H9 (cell line): ENCODE data around the gene ERICH2. TPM values are rescaled to one million over a fixed set of nuclear protein-coding genes. Genes with fewer than 3 reads are reported as not detected.
A peak's percentile ranks its signal among the peaks of the same experiment; 100 is the strongest.

Experiments used
- DNase-seq: peaks from one replicate; pipeline ENCODE4 v3.0.0-alpha.2; 2017
- H2AFZ ChIP-seq: one replicate; pipeline ENCODE4 v1.6.1; 2013; ENCODE audit warnings: mild to moderate bottlenecking, low read length, control low read depth, moderate library complexity
- H2AK5ac ChIP-seq: 2 replicates; pipeline ENCODE4 v1.6.1; 2013; ENCODE audit warnings: low read length, control low read depth, mixed read lengths; ENCODE audit not compliant: insufficient read length
- H2BK120ac ChIP-seq: one replicate; pipeline ENCODE4 v1.6.1; 2013; ENCODE audit warnings: low read depth, mild to moderate bottlenecking, low read length, control low read depth, inconsistent platforms; ENCODE audit not compliant: poor library complexity, severe bottlenecking
- H2BK12ac ChIP-seq: 2 replicates; pipeline ENCODE4 v1.6.1; 2013; ENCODE audit warnings: low read length, control low read depth, mixed read lengths, low read depth; ENCODE audit not compliant: insufficient read length
- H2BK15ac ChIP-seq: 2 replicates; pipeline ENCODE4 v1.6.1; 2013; ENCODE audit warnings: low read depth, low read length, control low read depth
- H2BK20ac ChIP-seq: one replicate; pipeline ENCODE4 v1.6.1; 2013; ENCODE audit warnings: low read depth, mild to moderate bottlenecking, low read length, control low read depth, inconsistent platforms; ENCODE audit not compliant: poor library complexity, severe bottlenecking
- H2BK5ac ChIP-seq: 2 replicates; pipeline ENCODE4 v1.6.1; 2013; ENCODE audit warnings: low read length, control low read depth, mixed read lengths; ENCODE audit not compliant: insufficient read length
- H3K14ac ChIP-seq: 2 replicates; pipeline ENCODE4 v1.6.1; 2013; ENCODE audit warnings: low read length, control low read depth; ENCODE audit not compliant: insufficient read depth
- H3K18ac ChIP-seq: 2 replicates; pipeline ENCODE4 v1.6.1; 2013; ENCODE audit warnings: low read depth, mild to moderate bottlenecking, mixed read lengths, low read length, control low read depth; ENCODE audit not compliant: insufficient read length
- H3K23ac ChIP-seq: 2 replicates; pipeline ENCODE4 v1.6.1; 2013; ENCODE audit warnings: low read length, control low read depth, mixed read lengths, low read depth; ENCODE audit not compliant: insufficient read length
- H3K23me2 ChIP-seq: 2 replicates; pipeline ENCODE4 v1.6.1; 2013; ENCODE audit warnings: low read depth, mild to moderate bottlenecking, mixed read lengths, low read length, control low read depth; ENCODE audit not compliant: insufficient read length, poor library complexity, severe bottlenecking
- H3K27ac ChIP-seq: 2 replicates; pipeline ENCODE4 v1.5.1; 2013; ENCODE audit warnings: low read length, control low read depth, mixed read lengths, low read depth; ENCODE audit not compliant: insufficient read length
- H3K27me3 ChIP-seq: 2 replicates; pipeline ENCODE4 v1.6.1; 2013; ENCODE audit warnings: low read length, control low read depth, inconsistent platforms; ENCODE audit not compliant: insufficient read depth
- H3K4ac ChIP-seq: 2 replicates; pipeline ENCODE4 v1.6.1; 2013; ENCODE audit warnings: low read depth, mild to moderate bottlenecking, control low read depth, inconsistent platforms, low read length, moderate library complexity
- H3K4me1 ChIP-seq: 2 replicates; pipeline ENCODE4 v1.6.1; 2013; ENCODE audit warnings: low read length, control low read depth, inconsistent platforms; ENCODE audit not compliant: insufficient read depth
- H3K4me2 ChIP-seq: 2 replicates; pipeline ENCODE4 v1.6.1; 2013; ENCODE audit warnings: low read length, control low read depth, mixed read lengths; ENCODE audit not compliant: insufficient read length, insufficient read depth
- H3K56ac ChIP-seq: 2 replicates; pipeline ENCODE4 v1.6.1; 2013; ENCODE audit warnings: low read depth, mild to moderate bottlenecking, mixed read lengths, low read length, control low read depth; ENCODE audit not compliant: insufficient read length
- H3K79me1 ChIP-seq: 2 replicates; pipeline ENCODE4 v1.6.1; 2013; ENCODE audit warnings: low read depth, mild to moderate bottlenecking, moderate library complexity, low read length, control low read depth, inconsistent platforms; ENCODE audit not compliant: insufficient read depth, poor library complexity, severe bottlenecking
- H3K79me2 ChIP-seq: 2 replicates; pipeline ENCODE4 v1.6.1; 2013; ENCODE audit warnings: low read length, control low read depth, inconsistent platforms; ENCODE audit not compliant: insufficient read depth
- H3K9ac ChIP-seq: 2 replicates; pipeline ENCODE4 v1.6.1; 2013; ENCODE audit warnings: low read length, control low read depth, mixed read lengths; ENCODE audit not compliant: insufficient read length; ENCODE audit errors: extremely low read depth
- H3K9me3 ChIP-seq: one replicate; pipeline ENCODE4 v1.6.1; 2013; ENCODE audit warnings: low read depth, low read length, inconsistent platforms; ENCODE audit not compliant: control insufficient read depth
- H3T11ph ChIP-seq: one replicate; pipeline ENCODE4 v1.6.1; 2013; ENCODE audit warnings: mild to moderate bottlenecking, low read length, control low read depth, inconsistent platforms
- H4K20me1 ChIP-seq: one replicate; pipeline ENCODE4 v1.6.1; 2013; ENCODE audit not compliant: control insufficient read depth, insufficient read length, insufficient read depth
- H4K5ac ChIP-seq: 2 replicates; pipeline ENCODE4 v1.6.1; 2013; ENCODE audit warnings: low read depth, mild to moderate bottlenecking, mixed read lengths, low read length, control low read depth; ENCODE audit not compliant: insufficient read length
- H4K8ac ChIP-seq: replicated peaks from 2 replicates; pipeline ENCODE4 v1.6.1; 2013; ENCODE audit warnings: low read length, control low read depth, mixed read lengths, low read depth; ENCODE audit not compliant: insufficient read length
- H4K91ac ChIP-seq: 2 replicates; pipeline ENCODE4 v1.6.1; 2013; ENCODE audit warnings: low read depth, mild to moderate bottlenecking, moderate library complexity, mixed read lengths, low read length, control low read depth; ENCODE audit not compliant: insufficient read length
- H3K27ac Mint-ChIP-seq, 3 experiments: 2 replicates in 2 of 3; 3 replicates in 1 of 3; pipeline ENCODE4 v1.8.0; 2020 to 2021; ENCODE audit warnings: mixed read lengths in 3 of 3, mild to moderate bottlenecking in 1 of 3, moderate library complexity in 1 of 3
- H3K27me3 Mint-ChIP-seq: 2 replicates; pipeline ENCODE4 v1.8.0; 2021; ENCODE audit warnings: low read depth, mild to moderate bottlenecking, moderate library complexity, mixed read lengths
- H3K36me3 Mint-ChIP-seq, 3 experiments: 2 replicates in 2 of 3; 3 replicates in 1 of 3; pipeline ENCODE4 v1.8.0; 2020 to 2021; ENCODE audit warnings: low read depth in 3 of 3, mixed read lengths in 3 of 3; ENCODE audit not compliant: insufficient read depth in 1 of 3
- H3K4me1 Mint-ChIP-seq, 2 experiments: 2 replicates each; pipeline ENCODE4 v1.8.0; 2020; ENCODE audit warnings: mixed read lengths in 2 of 2
- H3K4me3 Mint-ChIP-seq, 2 experiments: 2 replicates in 1 of 2; 3 replicates in 1 of 2; pipeline ENCODE4 v1.8.0; 2020 to 2021; ENCODE audit warnings: mild to moderate bottlenecking in 2 of 2, mixed read lengths in 2 of 2, moderate library complexity in 1 of 2
- H3K9me3 Mint-ChIP-seq, 2 experiments: 2 replicates in 1 of 2; 3 replicates in 1 of 2; pipeline ENCODE4 v1.8.0; 2020; ENCODE audit warnings: mild to moderate bottlenecking in 2 of 2, mixed read lengths in 2 of 2, moderate library complexity in 1 of 2
- WGBS: extraction: QIAGEN DNeasy Blood & Tissue Kit; methylation state at CpG from one replicate; pipeline ENCODE4 v1.1.7; 2013; ENCODE audit warnings: missing lambda C conversion rate, low lambda C conversion rate, mixed read lengths; ENCODE audit not compliant: insufficient read length; ENCODE audit errors: extremely low coverage; 5-methylcytosine and 5-hydroxymethylcytosine counted together
- total RNA-seq: library from RNA; stranded (reverse); gene quantifications from 2 replicates; pipeline ENCODE4 v1.2.1, GENCODE V29; 2021
- TF ChIP-seq, protein P1 (sequence below): fragments of 200-600 bp; sonication (generic); conservative IDR thresholded peaks from 3 replicates; pipeline ENCODE4 v1.8.0; 2021; ENCODE audit warnings: antibody characterized with exemption, mild to moderate bottlenecking

Gene ERICH2
- total RNA-seq, 1 experiment from 2014 or later: 1.2 TPM

DNA sequence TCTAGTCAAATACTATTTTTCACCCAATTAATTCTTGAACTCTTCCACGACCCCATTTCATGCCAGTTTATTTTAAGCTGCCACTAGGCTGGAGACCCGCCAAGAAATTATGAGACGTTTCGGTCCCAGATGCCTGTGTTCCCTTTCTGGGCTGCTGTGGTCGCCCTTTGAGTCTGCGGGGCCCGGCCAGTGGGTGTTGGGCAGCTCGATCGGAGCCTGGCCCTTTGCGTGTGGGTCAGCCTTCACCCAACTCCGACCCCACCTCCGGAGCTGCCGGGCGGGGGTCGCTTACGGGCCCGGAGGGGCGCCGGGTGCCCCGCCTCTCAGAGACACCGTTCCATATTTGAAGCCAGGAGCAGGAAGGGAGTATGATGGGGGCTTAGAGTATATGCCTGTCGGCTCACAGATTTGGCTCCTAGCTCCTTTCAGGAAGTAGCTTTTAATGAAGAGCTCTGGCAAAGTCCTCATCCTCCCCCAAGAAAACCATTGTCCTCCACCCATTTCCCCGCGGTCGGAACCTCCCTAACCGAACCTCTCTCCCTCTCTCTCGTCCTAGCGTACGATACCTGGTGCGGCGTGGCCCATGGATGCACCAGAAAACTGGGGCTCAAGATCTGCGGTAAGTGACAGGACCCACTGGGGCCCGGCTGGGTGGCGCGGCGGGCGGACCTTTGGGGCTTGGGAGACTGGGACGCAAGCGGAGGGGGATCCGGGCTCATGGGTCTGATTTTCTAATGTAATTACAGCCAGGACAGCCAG is 51.5 kb downstream of the ERICH2 start:
- Histone ChIP-seq H3K79me1 (no peaks in the 10 kb centered on the region), H2BK5ac (no peak overlapping the region), H3K4me2 (peak overlapping the region; percentile 87), H4K8ac (no peak overlapping the region), H3K9ac (no peak overlapping the region), H3K18ac (no peak overlapping the region), H3K4me1 (0 out of 2 replicates have a peak, but pooled peaks cover 2% of the 10 kb centered on the region), H4K20me1 (peaks cover 5% of the 10 kb centered on the region), H3K23me2 (peaks cover 42% of the 10 kb centered on the region), H3K56ac (no peak overlapping the region), H2BK20ac (no peak overlapping the region), H2AFZ (no peak overlapping the region), H2BK15ac (no peak overlapping the region), H3K79me2 (no peaks in the 10 kb centered on the region), H3K27me3 (peaks cover 84% of the 10 kb centered on the region), H2AK5ac (no peak overlapping the region), H3K23ac (no peak overlapping the region), H4K91ac (no peak overlapping the region), H2BK12ac (no peak overlapping the region), H3K4ac (no peak overlapping the region), H3K9me3 (no peaks in the 10 kb centered on the region), H3K27ac (no peak overlapping the region), H2BK120ac (no peak overlapping the region), H3K14ac (no peak overlapping the region), H3T11ph (no peak overlapping the region), H4K5ac (no peak overlapping the region)
- Mint-ChIP-seq H3K4me3 (peak overlapping the region; percentile 53 to 82), H3K4me1 (peaks cover 42 to 47% of the 10 kb centered on the region in 2 experiments), H3K27me3 (peaks cover 100% of the 10 kb centered on the region), H3K27ac (no peak overlapping the region), H3K36me3 (peaks cover 0 to 2% (median 0%) of the 10 kb centered on the region in 3 experiments; a peak in 2 of 7 replicates), H3K9me3 (peaks cover 0 to 4% of the 10 kb centered on the region in 2 experiments; a peak in 4 of 5 replicates)
- WGBS: no CpG with 5 or more reads among the region's 40 CpGs
- TF ChIP-seq, protein P1, sequence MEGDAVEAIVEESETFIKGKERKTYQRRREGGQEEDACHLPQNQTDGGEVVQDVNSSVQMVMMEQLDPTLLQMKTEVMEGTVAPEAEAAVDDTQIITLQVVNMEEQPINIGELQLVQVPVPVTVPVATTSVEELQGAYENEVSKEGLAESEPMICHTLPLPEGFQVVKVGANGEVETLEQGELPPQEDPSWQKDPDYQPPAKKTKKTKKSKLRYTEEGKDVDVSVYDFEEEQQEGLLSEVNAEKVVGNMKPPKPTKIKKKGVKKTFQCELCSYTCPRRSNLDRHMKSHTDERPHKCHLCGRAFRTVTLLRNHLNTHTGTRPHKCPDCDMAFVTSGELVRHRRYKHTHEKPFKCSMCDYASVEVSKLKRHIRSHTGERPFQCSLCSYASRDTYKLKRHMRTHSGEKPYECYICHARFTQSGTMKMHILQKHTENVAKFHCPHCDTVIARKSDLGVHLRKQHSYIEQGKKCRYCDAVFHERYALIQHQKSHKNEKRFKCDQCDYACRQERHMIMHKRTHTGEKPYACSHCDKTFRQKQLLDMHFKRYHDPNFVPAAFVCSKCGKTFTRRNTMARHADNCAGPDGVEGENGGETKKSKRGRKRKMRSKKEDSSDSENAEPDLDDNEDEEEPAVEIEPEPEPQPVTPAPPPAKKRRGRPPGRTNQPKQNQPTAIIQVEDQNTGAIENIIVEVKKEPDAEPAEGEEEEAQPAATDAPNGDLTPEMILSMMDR: no peak
- DNase-seq: no peak
